ENCODE measurements around the gene PACSIN2.
"Not testable (repeated sequence)": the region's sequence is repeated elsewhere in the genome, so short reads cannot be mapped to it uniquely, and the experiment has no call there.

The PACSIN2 gene

DNA sequence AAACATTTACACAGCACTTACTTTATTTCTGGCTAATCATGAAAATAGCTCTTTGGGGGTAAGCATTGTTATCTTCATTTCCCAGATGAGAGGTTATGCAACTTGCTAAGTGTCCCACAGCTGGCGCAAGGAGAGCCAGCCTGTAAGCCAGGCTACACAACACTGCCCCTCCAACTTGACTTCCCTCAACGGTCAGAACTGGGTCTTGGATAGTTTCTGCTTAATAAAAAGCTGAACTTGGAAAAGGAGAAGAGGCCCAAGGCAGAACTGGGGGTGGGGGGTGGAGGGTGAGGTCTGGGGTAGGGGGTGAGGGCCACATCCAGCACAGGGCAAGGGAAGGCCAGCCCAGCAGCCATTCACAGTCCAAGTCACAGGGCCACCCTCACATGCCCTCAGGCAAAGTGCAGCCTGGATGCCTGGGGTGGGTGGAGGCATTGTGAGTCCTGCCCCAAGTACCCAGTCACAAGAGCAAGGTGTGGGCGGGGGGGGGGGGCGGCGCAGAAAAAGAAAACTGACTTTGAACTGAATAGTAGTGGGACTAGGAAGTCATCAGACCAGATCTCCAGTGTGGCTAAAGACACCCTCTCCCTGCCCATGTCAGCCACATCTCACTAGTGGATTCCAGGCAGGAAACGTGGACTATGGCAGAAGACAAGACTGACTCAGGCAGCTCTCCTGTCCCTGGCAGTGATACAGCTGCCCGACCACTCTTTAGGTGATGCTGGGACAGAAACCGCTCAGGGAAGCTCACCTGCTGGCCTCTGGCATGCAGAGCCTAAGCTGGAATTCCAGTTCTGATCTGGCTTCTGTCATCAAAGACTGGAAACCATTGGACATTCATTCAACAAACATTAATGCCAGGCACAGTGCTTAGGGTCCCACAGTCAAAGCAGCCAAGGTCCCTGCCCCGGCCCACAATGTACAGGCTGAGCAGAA is 52.4 kb downstream of the PACSIN2 start:
- no peak overlapping the region for H3K4me3 ChIP-seq (ENCODE audit: low read depth, low read length)
- DNase-seq (ENCODE audit: low read depth), result peak; percentile 88

DNA sequence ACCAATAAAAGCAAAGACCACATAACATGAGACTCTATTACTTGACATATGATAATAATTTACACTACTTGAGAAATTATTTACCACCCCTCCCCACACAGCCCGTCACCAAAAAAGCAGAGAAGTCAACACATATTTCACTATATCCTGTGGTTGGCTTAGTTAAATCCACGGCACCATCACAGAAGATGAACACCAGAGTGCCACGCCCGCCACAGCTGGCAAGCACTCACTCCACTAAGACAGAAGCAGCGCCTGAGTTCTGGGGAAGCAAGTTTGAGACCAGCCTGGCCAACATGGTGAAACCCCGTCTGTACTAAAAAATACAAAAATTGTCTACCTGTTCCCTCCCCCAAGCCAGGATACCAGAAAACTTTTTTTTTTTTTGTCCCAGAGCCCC is 53.1 kb downstream of the PACSIN2 start:
- no peak overlapping the region for H3K4me3 ChIP-seq (ENCODE audit: low read depth, low read length)
- TF ChIP-seq MYC (IDR thresholded peaks at IDR 0.05; ENCODE audit: low read depth, low read length), result no peak
- TF ChIP-seq, protein P1, sequence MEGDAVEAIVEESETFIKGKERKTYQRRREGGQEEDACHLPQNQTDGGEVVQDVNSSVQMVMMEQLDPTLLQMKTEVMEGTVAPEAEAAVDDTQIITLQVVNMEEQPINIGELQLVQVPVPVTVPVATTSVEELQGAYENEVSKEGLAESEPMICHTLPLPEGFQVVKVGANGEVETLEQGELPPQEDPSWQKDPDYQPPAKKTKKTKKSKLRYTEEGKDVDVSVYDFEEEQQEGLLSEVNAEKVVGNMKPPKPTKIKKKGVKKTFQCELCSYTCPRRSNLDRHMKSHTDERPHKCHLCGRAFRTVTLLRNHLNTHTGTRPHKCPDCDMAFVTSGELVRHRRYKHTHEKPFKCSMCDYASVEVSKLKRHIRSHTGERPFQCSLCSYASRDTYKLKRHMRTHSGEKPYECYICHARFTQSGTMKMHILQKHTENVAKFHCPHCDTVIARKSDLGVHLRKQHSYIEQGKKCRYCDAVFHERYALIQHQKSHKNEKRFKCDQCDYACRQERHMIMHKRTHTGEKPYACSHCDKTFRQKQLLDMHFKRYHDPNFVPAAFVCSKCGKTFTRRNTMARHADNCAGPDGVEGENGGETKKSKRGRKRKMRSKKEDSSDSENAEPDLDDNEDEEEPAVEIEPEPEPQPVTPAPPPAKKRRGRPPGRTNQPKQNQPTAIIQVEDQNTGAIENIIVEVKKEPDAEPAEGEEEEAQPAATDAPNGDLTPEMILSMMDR (IDR thresholded peaks at IDR 0.05; ENCODE audit: low read depth, low read length), result no peak
- TF ChIP-seq, protein P2, sequence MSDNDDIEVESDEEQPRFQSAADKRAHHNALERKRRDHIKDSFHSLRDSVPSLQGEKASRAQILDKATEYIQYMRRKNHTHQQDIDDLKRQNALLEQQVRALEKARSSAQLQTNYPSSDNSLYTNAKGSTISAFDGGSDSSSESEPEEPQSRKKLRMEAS (IDR thresholded peaks at IDR 0.05; ENCODE audit: low read depth, low read length), result no peak
- TF ChIP-seq POLR2A (IDR thresholded peaks at IDR 0.05; ENCODE audit: extremely low read depth, insufficient read length), result no peak
- DNase-seq (ENCODE audit: low read depth), result peak; percentile 39

More for the DNA sequence above, 52.4 kb downstream of the PACSIN2 start:
- TF ChIP-seq POLR2A (IDR thresholded peaks at IDR 0.05; ENCODE audit: extremely low read depth, insufficient read length), result no peak
- TF ChIP-seq, protein P2 (IDR thresholded peaks at IDR 0.05; ENCODE audit: low read depth, low read length), result no peak
- TF ChIP-seq, protein P1 (IDR thresholded peaks at IDR 0.05; ENCODE audit: low read depth, low read length), result no peak
- TF ChIP-seq MYC (IDR thresholded peaks at IDR 0.05; ENCODE audit: low read depth, low read length), result no peak

DNA sequence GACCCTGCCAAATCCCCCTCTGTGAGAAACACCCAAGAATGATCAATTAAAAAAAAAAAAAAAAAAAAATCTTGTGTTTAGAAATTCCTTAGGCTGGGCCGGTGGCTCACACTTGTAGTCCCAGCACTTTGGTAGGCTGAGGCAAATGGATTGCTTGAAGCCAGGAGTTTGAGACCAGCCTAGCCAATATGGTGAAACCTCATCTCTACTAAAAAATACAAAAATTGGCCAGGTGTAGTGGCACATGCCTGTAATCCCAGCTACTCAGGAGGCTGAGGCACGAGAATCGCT is 53.6 kb downstream of the PACSIN2 start:
- H3K4me3 ChIP-seq (ENCODE audit: low read depth, low read length); DNase-seq (ENCODE audit: low read depth): not testable (repeated sequence)

DNA sequence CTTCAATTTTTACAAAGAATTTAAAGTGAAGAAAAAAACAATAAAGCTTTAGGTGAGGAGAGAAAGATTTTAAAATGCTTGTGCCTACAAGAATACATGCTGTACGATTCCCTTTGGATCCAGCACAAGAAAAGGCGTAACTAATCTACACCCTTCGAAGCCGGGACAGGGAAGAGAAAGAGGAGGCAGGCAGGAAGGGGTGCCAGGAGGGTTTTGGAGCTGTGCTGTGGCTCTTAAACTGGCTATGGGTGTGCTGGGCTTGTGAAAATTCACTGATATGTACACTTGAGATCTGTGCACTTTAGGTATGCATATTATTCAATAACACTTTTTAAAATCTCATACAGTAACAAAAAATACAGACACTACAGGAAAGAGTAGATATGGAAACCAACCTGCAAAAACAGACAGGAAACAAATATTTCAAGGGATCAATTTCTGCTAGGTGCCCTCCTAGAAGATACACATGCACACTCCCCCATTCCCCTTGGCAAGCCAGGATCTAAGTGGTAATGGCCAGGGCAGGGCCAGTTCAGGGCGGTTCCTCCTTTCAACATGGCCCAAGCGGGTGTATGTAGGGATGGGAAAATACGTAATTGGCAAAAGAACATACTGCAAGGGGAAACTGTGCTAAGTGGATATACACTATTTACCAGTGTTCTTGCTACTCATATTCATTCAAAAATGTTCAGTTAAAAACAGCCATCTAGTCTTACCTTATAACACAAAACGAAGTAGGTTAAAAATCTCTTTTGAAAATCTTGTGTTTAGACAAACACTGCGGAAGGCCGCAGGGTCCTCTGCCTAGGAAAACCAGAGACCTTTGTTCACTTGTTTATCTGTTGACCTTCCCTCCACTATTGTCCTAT is 54.2 kb downstream of the PACSIN2 start:
- H3K4me3 ChIP-seq (ENCODE audit: low read depth, low read length), result no peak overlapping the region
- DNase-seq (ENCODE audit: low read depth), result no peak
- TF ChIP-seq POLR2A (IDR thresholded peaks at IDR 0.05; ENCODE audit: extremely low read depth, insufficient read length), result no peak
- TF ChIP-seq, protein P2 (IDR thresholded peaks at IDR 0.05; ENCODE audit: low read depth, low read length), result no peak
- no peak for TF ChIP-seq MYC (IDR thresholded peaks at IDR 0.05; ENCODE audit: low read depth, low read length)
- TF ChIP-seq, protein P1 (IDR thresholded peaks at IDR 0.05; ENCODE audit: low read depth, low read length), result no peak

DNA sequence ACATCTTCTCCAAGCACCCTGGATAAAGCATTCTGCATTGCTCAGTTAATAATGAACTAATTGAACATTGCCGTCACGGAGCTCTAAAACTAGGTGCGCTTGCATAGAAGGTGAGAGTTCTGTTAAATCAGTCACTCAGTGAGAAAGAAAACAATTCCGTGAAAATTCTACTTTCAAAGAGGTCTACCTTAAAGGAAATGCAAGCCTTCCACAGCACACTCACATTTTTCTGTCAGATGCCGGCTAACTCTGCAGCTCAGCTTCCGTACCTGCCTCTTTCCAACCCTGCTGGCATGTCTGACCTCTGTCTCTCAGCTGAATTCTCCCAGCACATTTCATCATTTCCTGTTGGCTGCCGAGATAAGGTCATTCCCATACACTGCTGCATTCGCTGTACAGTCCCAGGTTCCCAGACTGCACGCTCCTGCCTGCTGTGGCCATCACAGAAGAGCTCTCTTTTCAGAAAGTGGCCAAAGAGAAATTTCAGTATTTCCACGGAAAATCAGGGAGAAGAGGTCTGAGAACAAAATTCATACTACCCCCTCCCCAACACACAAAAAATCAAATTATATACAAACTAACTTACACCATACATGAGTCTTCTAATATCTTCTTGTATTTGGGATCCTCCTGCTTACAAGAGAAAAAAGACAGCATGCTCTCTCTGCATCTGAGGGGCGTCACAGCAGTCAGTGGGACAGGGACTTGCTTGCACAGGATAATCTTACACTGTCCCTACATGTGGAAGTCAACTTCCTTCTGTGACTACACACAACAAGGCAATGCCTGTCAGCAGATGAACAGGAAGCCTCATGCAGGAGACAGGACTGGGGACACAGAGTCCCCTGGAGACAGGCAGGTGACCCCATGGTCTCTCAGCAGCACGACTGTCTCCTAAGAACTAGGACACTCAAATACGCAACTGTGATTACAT is 55.1 kb downstream of the PACSIN2 start:
- peak overlapping the region; percentile 16 for H3K4me3 ChIP-seq (ENCODE audit: low read depth, low read length)
- peak; percentile 79 for DNase-seq (ENCODE audit: low read depth)

More for the DNA sequence above, 55.1 kb downstream of the PACSIN2 start:
- TF ChIP-seq, protein P2 (IDR thresholded peaks at IDR 0.05; ENCODE audit: low read depth, low read length), result peak; percentile 14; the same call in 1 of the 2 replicates
- TF ChIP-seq MYC (IDR thresholded peaks at IDR 0.05; ENCODE audit: low read depth, low read length), result peak; percentile 21; the same call in 1 of the 2 replicates
- TF ChIP-seq, protein P1 (IDR thresholded peaks at IDR 0.05; ENCODE audit: low read depth, low read length), result no peak
- no peak for TF ChIP-seq POLR2A (IDR thresholded peaks at IDR 0.05; ENCODE audit: extremely low read depth, insufficient read length)
